HCT116 (cell line): ENCODE data around the gene TRIM27. TPM values are rescaled to one million over a fixed set of nuclear protein-coding genes. Genes with fewer than 3 reads are reported as not detected.
A peak's percentile ranks its signal among the peaks of the same experiment; 100 is the strongest.

Source experiments
- ATAC-seq: fragments of 200-7000 bp; cut with Tn5 transposase; 2 replicates; pipeline ENCODE4 v1.9.1; 2020; ENCODE audit warnings: mild to moderate bottlenecking, moderate library complexity
- BruUV-seq: library from RNA; stranded (reverse); fragments of 400-500 nt; replicated peaks from 2 replicates; lab custom pipeline; 2021; lab: Mats Ljungman, UMichigan
- CTCF ChIA-PET: fragments of 300-600 bp; sonication (Branson Sonifier 250); formaldehyde crosslinking; loops from one replicate; lab custom pipeline; 2021; ENCODE audit warnings: antibody characterized with exemption; lab: Charles Lee
- POLR2A ChIA-PET: fragments of 300-600, 350-600 bp; sonication (Branson Sonifier 250); formaldehyde crosslinking; loops from one replicate; lab custom pipeline; 2021; ENCODE audit warnings: antibody characterized with exemption; lab: Charles Lee
- RAD21 ChIA-PET, 2 experiments: fragments of 300-600 bp; sonication (Branson Sonifier 250); formaldehyde crosslinking; loops; one replicate each; lab custom pipeline; 2023; ENCODE audit warnings: low total read pairs in 2 of 2; ENCODE audit not compliant: uncharacterized antibody in 2 of 2, unreplicated experiment in 2 of 2, low non-redundant PET in 1 of 2; lab: Charles Lee
- DNase-seq: peaks from one replicate; pipeline ENCODE4 v3.0.0-alpha.2; 2010; ENCODE audit warnings: low read depth, low spot score
- H2AFZ ChIP-seq: fragments of 200-600 bp; shearing (Covaris generic), sonication (generic); 2 replicates; pipeline ENCODE4 v1.6.1; 2017; ENCODE audit warnings: low read depth, mixed run types, mixed read lengths, antibody characterized with exemption, low read length; ENCODE audit not compliant: poor library complexity, severe bottlenecking
- H3K27ac ChIP-seq: 2 replicates; pipeline ENCODE4 v1.5.1; 2012; ENCODE audit warnings: low read depth, low read length
- H3K27me3 ChIP-seq: fragments of 200-600 bp; sonication (generic); 2 replicates; pipeline ENCODE4 v1.6.1; 2016; ENCODE audit warnings: mixed run types, low read length, mixed read lengths; ENCODE audit not compliant: insufficient read depth
- H3K36me3 ChIP-seq, 2 experiments: fragments of 200-500 bp in 1 of 2; fragments of 200-600 bp in 1 of 2; sonication (Bioruptor generic) in 1 of 2; sonication (generic) in 1 of 2; 2 replicates each; pipeline versions ENCODE4 v1.5.1 to v1.6.1; 2014 to 2016; ENCODE audit warnings: low read length in 2 of 2, inconsistent platforms in 1 of 2, mixed read lengths in 1 of 2, mixed run types in 1 of 2; ENCODE audit not compliant: insufficient read depth in 2 of 2, control insufficient read depth in 1 of 2
- H3K4me1 ChIP-seq, 2 experiments: fragments of 200-600 bp in 1 of 2; sonication (generic) in 1 of 2; 2 replicates each; pipeline versions ENCODE4 v1.5.1 to v1.6.1; 2012 to 2017; ENCODE audit warnings: low read length in 2 of 2, inconsistent platforms in 1 of 2, mild to moderate bottlenecking in 1 of 2, mixed read lengths in 1 of 2, mixed run types in 1 of 2, moderate library complexity in 1 of 2; ENCODE audit not compliant: insufficient read depth in 2 of 2, control insufficient read depth in 1 of 2
- H3K4me2 ChIP-seq: fragments of 200-600 bp; sonication (generic); 2 replicates; pipeline ENCODE4 v1.6.1; 2017; ENCODE audit warnings: mixed run types, low read length, mixed read lengths
- H3K4me3 ChIP-seq, 2 experiments: fragments of 200-600 bp in 1 of 2; sonication (generic) in 1 of 2; replicated peaks in 1 of 2; 2 replicates each; pipeline ENCODE4 v1.5.1; 2011 to 2016; ENCODE audit warnings: low read length in 2 of 2, control low read depth in 1 of 2, low read depth in 1 of 2, mild to moderate bottlenecking in 1 of 2, mixed read lengths in 1 of 2, mixed run types in 1 of 2
- H3K79me2 ChIP-seq: fragments of 200-600 bp; sonication (generic); 2 replicates; pipeline ENCODE4 v1.6.1; 2017; ENCODE audit warnings: mild to moderate bottlenecking, mixed run types, low read length, moderate library complexity, mixed read lengths; ENCODE audit not compliant: insufficient read depth
- H3K9ac ChIP-seq: fragments of 200-600 bp; sonication (generic); 2 replicates; pipeline ENCODE4 v1.6.1; 2016; ENCODE audit warnings: low read length, mixed read lengths
- H3K9me2 ChIP-seq: fragments of 200-600 bp; sonication (generic), shearing (Covaris generic); 2 replicates; pipeline ENCODE4 v1.6.1; 2017; ENCODE audit warnings: mixed run types, mild to moderate bottlenecking, moderate library complexity; ENCODE audit not compliant: insufficient read depth
- H3K9me3 ChIP-seq, 2 experiments: fragments of 200-500 bp in 1 of 2; fragments of 200-600 bp in 1 of 2; sonication (Bioruptor generic) in 1 of 2; sonication (generic) in 1 of 2; 2 replicates each; pipeline ENCODE4 v1.6.1; 2014 to 2017; ENCODE audit warnings: low read length in 2 of 2, mixed read lengths in 2 of 2, inconsistent platforms in 1 of 2, low read depth in 1 of 2, mild to moderate bottlenecking in 1 of 2, mixed run types in 1 of 2, moderate library complexity in 1 of 2; ENCODE audit not compliant: control insufficient read depth in 1 of 2, insufficient read depth in 1 of 2
- H4K20me1 ChIP-seq: fragments of 200-600 bp; sonication (generic), shearing (Covaris generic); 2 replicates; pipeline ENCODE4 v1.6.1; 2017; ENCODE audit warnings: mixed run types, mild to moderate bottlenecking, moderate library complexity; ENCODE audit not compliant: insufficient read depth
- CEBPB ChIP-seq: IDR thresholded peaks from 2 replicates; pipeline ENCODE4 v1.6.1; 2012; ENCODE audit warnings: low read depth
- EZH2 ChIP-seq: fragments of 200-600 bp; sonication (generic); IDR thresholded peaks from 2 replicates; pipeline ENCODE4 v1.6.1; 2017; ENCODE audit warnings: antibody characterized with exemption, mixed run types
- EZH2phosphoT487 ChIP-seq: fragments of 200-600 bp; IDR thresholded peaks from 2 replicates; pipeline ENCODE4 v1.6.1; 2018; ENCODE audit warnings: antibody characterized with exemption, borderline replicate concordance
- POLR2A ChIP-seq: IDR thresholded peaks from 2 replicates; pipeline ENCODE4 v1.7.0; 2011; ENCODE audit warnings: borderline replicate concordance; ENCODE audit not compliant: insufficient read depth, insufficient read length; ENCODE audit errors: extremely low read depth
- RAD21 ChIP-seq: IDR thresholded peaks from 2 replicates; pipeline ENCODE4 v1.6.1; 2012; ENCODE audit warnings: low read depth, mild to moderate bottlenecking
- SP1 ChIP-seq: IDR thresholded peaks from 2 replicates; pipeline ENCODE4 v1.6.1; 2012; ENCODE audit warnings: low read depth
- YY1 ChIP-seq: IDR thresholded peaks from 2 replicates; pipeline ENCODE4 v1.6.1; 2011; ENCODE audit warnings: low read length, low read depth, moderate library complexity, mild to moderate bottlenecking; ENCODE audit not compliant: insufficient replicate concordance; ENCODE audit errors: extremely low read depth
- ZFX ChIP-seq: fragments of 450-650 bp; IDR thresholded peaks from 2 replicates; pipeline ENCODE4 v1.6.1; 2017
- ZNF274 ChIP-seq: fragments of 200-500 bp; sonication (Bioruptor generic); IDR thresholded peaks from 2 replicates; pipeline ENCODE4 v1.6.1; 2014; ENCODE audit warnings: mild to moderate bottlenecking, low read depth, low read length, inconsistent platforms
- intact Hi-C: fragments of 100-400 bp; cut with micrococcal nuclease; formaldehyde crosslinking; loops from 2 replicates; pipeline ENCODE4 v1.10.0; 2022
- total RNA-seq: library from RNA; stranded (reverse); gene quantifications from one replicate; pipeline ENCODE4 v1.2.1, GENCODE V29; 2021; ENCODE audit not compliant: unreplicated experiment
- TF ChIP-seq, protein P1 (sequence below): IDR thresholded peaks from 2 replicates; pipeline ENCODE4 v1.6.1; 2012
- TF ChIP-seq, protein P2 (sequence below): IDR thresholded peaks from 2 replicates; pipeline ENCODE4 v1.6.1; 2012
- TF ChIP-seq, protein P3 (sequence below), 3 experiments: fragments of 200-600 bp in 1 of 3; sonication (generic) in 1 of 3; IDR thresholded peaks in 2 of 3; conservative IDR thresholded peaks in 1 of 3; 2 replicates each; pipeline ENCODE4 v1.5.1; 2012 to 2017; ENCODE audit warnings: low read depth in 2 of 3, low read length in 2 of 3, antibody characterized with exemption in 1 of 3, borderline replicate concordance in 1 of 3, control low read depth in 1 of 3, mild to moderate bottlenecking in 1 of 3, mixed read lengths in 1 of 3, mixed run types in 1 of 3, moderate library complexity in 1 of 3; ENCODE audit not compliant: insufficient read depth in 1 of 3

The TRIM27 gene
- total RNA-seq, 1 experiment from 2014 or later = 62.5 TPM

DNA sequence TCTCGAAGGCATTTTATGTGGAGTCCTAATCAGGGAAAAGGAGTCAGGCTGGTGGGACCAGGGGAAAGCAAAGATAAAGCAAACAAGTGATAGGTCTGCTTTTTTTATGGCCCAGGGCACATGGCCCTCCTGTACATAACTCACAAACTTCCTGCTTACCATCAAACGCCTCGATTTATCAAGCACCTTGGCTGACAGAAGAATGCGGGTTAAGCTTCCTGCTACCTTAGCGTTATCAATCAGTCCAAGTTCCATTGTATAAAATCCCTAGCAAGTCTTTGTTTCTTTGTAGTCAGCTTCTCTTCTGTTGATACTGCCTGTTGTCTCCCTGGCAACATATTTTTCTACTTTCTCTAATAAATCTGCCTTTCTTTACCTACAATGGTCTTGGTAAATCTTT is 4.1 kb upstream of the TRIM27 start (continued):
- TF ChIP-seq EZH2phosphoT487 = no peak
- no peak for TF ChIP-seq ZFX
- TF ChIP-seq ZNF274 = no peak
- TF ChIP-seq, protein P1, sequence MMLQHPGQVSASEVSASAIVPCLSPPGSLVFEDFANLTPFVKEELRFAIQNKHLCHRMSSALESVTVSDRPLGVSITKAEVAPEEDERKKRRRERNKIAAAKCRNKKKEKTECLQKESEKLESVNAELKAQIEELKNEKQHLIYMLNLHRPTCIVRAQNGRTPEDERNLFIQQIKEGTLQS = no peak
- TF ChIP-seq YY1 = no peak
- TF ChIP-seq, all 23 proteins: peak for 0

DNA sequence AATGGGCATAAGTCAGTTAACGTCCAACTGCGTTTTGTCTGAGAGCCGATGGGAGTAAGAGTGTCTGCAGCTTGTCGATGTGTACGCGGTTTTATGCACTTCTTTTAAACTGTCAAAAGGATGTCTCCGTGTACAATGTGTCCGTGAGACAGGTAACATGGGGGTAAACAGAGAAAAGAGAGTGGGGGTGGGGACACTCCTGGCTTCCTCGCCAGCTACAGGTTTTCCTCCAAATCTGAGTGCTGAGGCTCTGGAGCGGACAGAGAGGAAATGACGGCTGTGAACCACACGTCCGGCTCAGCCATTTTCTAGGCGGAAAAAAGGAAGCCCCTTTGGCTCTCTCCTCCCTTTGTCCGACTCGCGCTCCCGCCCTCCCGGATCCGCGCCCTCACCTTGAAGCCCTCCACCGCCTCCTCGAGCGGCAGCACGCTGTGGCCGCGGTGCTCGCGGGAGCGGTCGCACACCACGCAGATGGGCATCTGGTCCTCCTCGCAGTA is 916 bp downstream of the TRIM27 start:
- TF ChIP-seq SP1 (no peak), RAD21 (no peak), POLR2A (peak; percentile 20), ZNF274 (no peak), CEBPB (no peak), EZH2 (no peak)
- TF ChIP-seq, protein P2, sequence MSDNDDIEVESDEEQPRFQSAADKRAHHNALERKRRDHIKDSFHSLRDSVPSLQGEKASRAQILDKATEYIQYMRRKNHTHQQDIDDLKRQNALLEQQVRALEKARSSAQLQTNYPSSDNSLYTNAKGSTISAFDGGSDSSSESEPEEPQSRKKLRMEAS = peak; percentile 5
- TF ChIP-seq, protein P3, sequence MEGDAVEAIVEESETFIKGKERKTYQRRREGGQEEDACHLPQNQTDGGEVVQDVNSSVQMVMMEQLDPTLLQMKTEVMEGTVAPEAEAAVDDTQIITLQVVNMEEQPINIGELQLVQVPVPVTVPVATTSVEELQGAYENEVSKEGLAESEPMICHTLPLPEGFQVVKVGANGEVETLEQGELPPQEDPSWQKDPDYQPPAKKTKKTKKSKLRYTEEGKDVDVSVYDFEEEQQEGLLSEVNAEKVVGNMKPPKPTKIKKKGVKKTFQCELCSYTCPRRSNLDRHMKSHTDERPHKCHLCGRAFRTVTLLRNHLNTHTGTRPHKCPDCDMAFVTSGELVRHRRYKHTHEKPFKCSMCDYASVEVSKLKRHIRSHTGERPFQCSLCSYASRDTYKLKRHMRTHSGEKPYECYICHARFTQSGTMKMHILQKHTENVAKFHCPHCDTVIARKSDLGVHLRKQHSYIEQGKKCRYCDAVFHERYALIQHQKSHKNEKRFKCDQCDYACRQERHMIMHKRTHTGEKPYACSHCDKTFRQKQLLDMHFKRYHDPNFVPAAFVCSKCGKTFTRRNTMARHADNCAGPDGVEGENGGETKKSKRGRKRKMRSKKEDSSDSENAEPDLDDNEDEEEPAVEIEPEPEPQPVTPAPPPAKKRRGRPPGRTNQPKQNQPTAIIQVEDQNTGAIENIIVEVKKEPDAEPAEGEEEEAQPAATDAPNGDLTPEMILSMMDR (IDR thresholded peaks at IDR 0.05 in 2 of 3, conservative IDR thresholded peaks at IDR 0.05 in 1 of 3; ENCODE audit: borderline replicate concordance in 1 of 3, insufficient read depth in 1 of 3, low read depth in 2 of 3, low read length in 2 of 3) = no peak
- Histone ChIP-seq H3K9me3 (no peaks in the 10 kb centered on the region), H3K79me2 (peaks cover 56% of the 10 kb centered on the region), H3K9me2 (no peaks in the 10 kb centered on the region), H3K27me3 (no peaks in the 10 kb centered on the region), H3K4me2 (peak overlapping the region; percentile 84), H4K20me1 (no peaks in the 10 kb centered on the region), H3K9ac (peak overlapping the region; percentile 98), H3K4me1 (peaks cover 14 to 27% of the 10 kb centered on the region in 2 experiments), H3K27ac (peak overlapping the region; percentile 98), H3K4me3 (peak overlapping the region; percentile 95 to 99), H2AFZ (no peak overlapping the region), H3K36me3 (peaks cover 23 to 37% of the 10 kb centered on the region in 2 experiments)
- no TSS peak for BruUV-seq
- ChIA-PET CTCF (interaction anchor here (1.6 to 3.1 kb wide), 2 partner anchors 16 to 85 kb away, joined by 9 read pairs; no protein-coding TSS in a partner anchor), POLR2A (interaction anchor here (1.6 to 3.5 kb wide), 3 partner anchors 17 to 85 kb away, joined by 8 to 18 read pairs (median 9); no protein-coding TSS in a partner anchor), RAD21 (no interaction called here)
- intact Hi-C loops = loop anchor here (5.0 kb wide), 1 partner anchor 1044 kb away; no protein-coding TSS in a partner anchor
- ATAC-seq = peak; percentile 26
- no peak for DNase-seq
